DLD1 (cell line): ENCODE measurements around the gene PLEKHM3.

Experiments used
- in situ Hi-C: cut with HindIII; loops from 2 replicates; pipeline ENCODE4 v1.10.0; 2017; ENCODE audit warnings: low sequenced_read_pairs

Gene PLEKHM3

DNA sequence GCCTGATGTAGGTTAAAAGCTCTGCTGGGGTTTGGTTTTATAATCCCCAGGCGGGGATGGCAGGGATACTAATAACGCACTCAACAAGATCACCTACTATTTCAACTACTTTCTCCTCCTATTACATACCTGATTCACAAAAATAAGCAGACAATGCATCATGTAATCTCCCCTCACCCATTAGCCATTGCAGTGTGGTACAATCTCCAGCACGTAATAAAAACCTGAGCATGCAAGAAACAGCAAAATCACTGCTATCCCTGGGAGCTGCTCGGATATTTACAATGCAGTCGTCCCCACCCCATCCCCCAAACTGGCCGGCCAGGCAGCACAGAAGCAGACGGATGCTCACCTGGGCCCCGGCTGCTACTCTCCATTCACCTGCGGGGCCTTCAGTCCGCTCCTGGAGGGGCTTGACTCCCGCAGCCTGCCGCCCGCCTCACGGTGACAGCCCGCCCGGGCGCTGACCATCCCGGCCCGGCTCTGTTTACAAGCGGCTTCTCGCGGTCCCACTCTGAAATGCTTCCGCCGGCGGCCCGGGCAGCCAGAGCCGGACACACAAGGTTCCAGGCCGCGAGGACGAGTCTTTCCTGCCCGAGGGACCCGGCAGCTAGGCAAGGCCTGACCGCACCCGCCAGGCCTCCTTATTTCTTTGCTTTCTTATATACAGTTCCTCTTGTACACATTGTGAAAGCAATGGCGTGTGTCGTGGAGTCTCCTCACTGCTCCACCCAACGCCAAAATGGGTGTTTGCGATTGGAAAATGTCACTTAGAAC lies at the start of gene PLEKHM3:
Gene PLEKHM3, minus strand, starts transcription at position 491 of the 777 bp plus-strand sequence. CDS start 23,888 bp downstream, outside the sequence.
- in situ Hi-C loops, result no loop called here

DNA sequence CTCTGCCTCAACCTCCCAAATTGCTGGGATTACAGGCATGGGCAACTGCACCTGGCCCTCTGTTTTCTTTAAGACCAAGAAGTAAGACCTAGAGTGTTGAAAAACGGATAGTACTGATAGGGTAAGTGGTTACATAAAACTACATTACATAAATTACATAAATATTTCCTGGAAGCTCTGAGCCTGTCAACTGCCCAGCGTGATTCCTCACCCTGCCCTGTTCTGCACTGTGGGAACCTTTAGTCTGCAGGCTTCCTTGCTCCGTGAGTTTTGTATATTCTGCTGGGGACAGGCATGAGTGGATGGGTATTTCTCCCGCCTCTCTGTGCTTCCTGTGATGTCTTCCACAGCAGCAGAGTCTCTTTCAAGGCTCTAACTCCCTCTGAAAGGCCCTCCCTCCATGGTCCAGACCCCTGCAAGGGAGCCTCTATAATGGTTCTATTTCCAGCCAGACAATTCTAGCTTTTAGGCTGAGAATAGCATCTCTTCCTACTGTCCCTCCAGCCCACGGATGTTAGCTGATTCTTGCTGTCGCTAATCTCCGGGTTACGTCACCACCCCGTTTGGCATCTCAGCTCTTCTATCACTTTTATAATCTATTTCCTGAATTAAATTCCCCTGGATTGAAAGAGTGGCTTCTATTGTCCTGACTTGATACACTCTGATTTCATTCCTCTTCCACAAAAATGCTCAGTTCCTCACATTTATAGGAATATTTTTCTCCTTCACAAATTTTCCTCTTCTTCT lies 49.5 kb upstream of the PLEKHM3 start:
- in situ Hi-C loops, result loop anchor here (25.0 kb wide), 1 partner anchor 312 kb away; the partner anchor contains the start of gene FZD5

GRCh38 chr2:208072250-208072892 lies 47.0 kb upstream of the PLEKHM3 start:
- in situ Hi-C loops, result loop anchor here (25.0 kb wide), 1 partner anchor 310 kb away; the partner anchor contains the start of gene FZD5

- in situ Hi-C loops, result loop anchor here (25.0 kb wide), 1 partner anchor 307 kb away; the partner anchor contains the start of gene FZD5
Measured at GRCh38 chr2:208069186-208069585, 43.9 kb upstream of the PLEKHM3 start.

DNA sequence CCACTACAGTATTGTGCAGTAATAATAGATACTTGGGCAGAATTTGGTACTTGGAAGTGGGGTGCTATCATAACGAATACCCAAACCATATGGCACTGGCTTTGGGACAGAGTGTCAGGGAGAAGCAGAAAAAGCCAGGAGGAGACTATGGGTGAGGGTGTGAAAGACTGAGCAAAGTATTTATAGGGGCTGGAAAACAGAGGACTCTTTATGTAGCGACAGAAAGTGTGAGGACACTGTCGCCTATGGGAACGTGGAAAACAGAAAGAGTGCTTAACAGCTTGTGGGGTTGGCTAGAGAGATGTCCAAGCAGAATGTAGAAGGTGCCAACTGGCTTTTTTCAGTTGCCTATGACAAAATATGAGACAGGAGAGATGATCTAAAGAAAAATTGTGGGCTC lies 40.7 kb upstream of the PLEKHM3 start:
- in situ Hi-C loops, result loop anchor here (25.0 kb wide), 1 partner anchor 304 kb away; the partner anchor contains the start of gene FZD5

DNA sequence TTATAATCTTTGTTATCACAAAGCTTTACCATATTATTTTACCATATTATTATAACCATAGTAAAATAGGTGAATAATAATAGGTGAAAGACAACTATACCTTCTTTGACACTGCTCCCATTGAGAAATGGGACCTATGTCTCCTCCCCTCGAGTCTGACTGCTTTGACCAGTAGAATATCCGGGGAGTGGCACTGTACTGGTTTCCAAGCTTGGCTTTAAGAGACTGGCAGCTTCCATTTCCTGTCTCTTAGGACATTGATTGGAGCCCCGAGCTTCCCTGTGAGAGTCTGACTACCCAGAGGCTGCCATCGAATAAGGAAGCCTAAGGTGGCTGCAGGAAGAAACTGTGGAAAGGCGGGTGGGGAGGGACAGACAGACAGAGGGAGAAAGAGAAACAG lies 40.1 kb upstream of the PLEKHM3 start:
- in situ Hi-C loops, result loop anchor here (25.0 kb wide), 1 partner anchor 303 kb away; the partner anchor contains the start of gene FZD5

DNA sequence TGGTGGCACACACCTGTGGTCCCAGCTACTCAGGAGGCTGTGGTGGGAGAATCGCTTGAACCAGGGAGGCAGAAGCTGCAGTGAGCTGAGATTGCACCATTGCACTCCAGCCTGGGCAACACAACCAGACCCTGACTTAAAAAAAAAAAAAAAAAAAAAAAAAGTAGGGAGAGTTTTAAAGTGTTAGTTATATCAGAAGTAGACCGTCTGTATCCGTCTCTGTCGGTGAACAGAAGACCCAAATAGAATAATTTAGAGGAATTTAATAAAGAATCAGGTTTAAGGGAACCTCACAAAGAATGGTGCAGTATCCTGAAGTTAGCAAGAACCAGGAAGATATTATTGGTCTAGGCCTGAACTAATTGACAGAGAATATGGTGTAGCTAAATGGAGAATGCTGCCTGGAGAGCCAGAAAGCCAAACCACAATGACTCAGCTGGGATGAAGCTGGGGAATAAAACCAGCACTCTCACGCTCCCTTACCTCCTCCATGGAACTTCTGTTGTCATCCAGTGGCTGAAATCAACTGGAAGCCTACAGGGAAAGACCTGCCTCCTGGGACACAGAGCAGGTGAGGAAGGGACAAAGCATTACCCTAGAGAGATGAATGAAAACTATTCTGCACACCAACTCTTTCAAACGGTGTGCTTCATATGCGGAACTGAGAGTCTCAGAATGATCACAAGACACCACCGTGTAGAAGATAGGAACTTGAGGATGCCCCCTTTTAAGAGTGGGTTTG lies 39.1 kb upstream of the PLEKHM3 start:
- in situ Hi-C loops, result loop anchor here (25.0 kb wide), 1 partner anchor 302 kb away; the partner anchor contains the start of gene FZD5

DNA sequence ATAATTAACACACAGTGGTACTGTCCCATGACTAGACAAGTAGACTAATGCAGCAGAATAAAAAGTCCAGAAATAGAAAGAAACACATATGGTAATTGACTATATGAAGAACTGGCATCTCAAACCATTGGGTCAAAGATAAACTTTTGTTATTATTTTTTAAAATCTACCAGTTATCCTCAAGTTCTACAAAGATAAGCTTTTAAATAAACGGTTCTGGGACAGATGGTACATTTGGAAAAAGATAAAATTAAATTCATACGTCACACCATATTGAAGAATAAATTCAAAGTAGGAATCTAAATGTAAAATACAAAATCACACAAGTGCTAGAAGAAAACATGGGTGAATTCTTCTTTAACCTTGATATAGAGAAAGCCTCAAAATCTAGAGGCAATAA lies 37.6 kb upstream of the PLEKHM3 start:
- in situ Hi-C loops, result loop anchor here (25.0 kb wide), 1 partner anchor 301 kb away; the partner anchor contains the start of gene FZD5

DNA sequence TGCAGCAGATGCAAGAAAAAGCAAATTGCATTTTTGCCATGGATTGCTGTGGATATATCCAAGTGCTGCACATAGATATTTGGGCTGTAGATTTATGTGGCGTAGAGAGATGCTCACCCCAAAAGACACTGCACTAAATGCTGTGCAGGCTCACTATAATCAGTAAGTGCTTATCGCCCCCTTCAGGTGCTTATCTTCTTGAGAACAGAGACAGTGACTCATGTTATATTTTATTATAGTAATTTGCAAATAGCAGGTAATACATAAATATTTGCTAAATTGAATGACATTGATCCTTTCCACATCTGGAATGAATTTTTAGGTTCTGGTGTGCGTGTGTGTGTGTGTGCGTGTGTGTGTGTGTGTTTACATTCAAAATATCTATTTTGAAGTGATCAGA lies 36.8 kb upstream of the PLEKHM3 start:
- in situ Hi-C loops, result loop anchor here (25.0 kb wide), 1 partner anchor 300 kb away; the partner anchor contains the start of gene FZD5

GRCh38 chr2:208057108-208057507 lies 31.8 kb upstream of the PLEKHM3 start:
- in situ Hi-C loops, result loop anchor here (25.0 kb wide), 1 partner anchor 295 kb away; the partner anchor contains the start of gene FZD5

DNA sequence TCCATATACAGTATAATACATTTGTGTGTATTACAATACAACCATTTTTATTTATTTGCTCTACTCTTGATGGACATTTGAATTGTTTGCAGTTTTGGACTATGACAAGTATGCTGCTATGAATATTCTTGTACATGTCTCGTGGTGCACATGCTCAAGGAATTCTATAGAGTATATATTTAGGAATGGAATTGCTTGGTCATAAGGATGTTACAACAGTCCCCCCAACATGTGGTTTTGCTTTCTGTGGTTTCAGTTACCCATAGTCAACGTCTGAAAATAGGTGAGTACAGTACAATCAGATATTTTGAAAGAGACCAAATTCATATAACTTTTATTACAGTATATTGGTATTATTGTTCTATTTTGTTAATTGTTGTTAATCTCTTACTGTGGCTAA lies 24.1 kb upstream of the PLEKHM3 start:
- in situ Hi-C loops, result no loop called here

DNA sequence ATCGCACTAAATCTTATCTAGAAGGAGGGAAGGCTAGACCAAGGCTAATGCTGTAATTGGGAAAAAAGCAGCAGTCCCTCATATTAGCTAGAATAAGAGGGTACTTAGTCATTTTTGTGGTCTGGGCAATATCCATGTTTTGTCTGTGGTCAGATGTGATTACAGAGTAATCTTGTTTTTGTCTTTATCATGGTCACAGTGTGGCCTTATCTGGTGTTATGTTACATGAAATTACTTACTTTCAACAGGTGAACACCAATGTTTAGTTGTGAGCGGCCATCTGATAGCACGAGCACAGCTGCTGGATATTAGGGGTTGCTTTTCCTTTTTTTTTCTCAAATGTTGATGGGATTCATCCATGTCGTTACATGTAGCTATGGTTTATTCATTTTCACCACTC lies 23.7 kb upstream of the PLEKHM3 start:
- in situ Hi-C loops, result no loop called here

DNA sequence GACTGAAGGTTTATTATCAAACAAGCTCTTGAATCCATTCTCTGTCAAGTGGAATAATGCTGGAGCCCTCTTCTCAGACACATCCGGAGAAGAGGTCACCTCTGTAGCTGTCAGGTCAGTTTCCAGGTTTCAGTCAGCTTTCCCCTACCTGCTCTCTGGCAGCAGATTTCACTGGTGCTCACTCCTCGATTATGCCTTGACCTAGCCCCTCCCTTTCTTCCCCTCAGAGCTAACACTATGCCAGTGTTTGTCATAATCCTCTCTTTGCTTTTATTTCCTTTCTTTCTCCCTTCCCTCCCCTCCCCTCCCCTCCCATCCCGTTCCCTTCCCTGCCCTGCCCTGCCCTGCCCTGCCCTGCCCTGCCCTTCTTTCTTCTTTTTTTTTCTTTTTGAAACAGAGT lies 22.5 kb upstream of the PLEKHM3 start:
- in situ Hi-C loops, result no loop called here

- in situ Hi-C loops, result no loop called here
Measured at GRCh38 chr2:208046686-208047085, 21.4 kb upstream of the PLEKHM3 start.

GRCh38 chr2:208042450-208042849 lies 17.1 kb upstream of the PLEKHM3 start:
- in situ Hi-C loops, result no loop called here

DNA sequence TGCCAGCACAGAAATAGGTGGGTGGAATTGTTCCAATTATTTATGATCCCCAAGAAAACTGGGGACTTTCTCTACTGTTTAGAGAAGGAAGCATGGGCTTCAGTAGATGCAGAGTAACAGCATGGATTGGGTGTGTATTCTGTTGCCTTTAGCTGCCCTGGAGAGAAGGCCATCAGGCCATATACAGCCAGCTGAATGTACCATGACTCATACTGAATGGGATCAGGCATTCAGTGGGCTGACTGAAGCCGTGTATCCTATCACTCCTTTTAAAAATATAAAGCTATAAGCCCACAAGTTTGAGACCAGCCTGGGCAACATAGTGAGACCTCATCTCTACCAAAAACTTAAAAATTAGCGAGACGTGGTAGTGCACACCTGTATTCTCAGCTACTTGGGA lies 16.7 kb upstream of the PLEKHM3 start:
- in situ Hi-C loops, result no loop called here

GRCh38 chr2:208040199-208041171 lies 15.2 kb upstream of the PLEKHM3 start:
- in situ Hi-C loops, result no loop called here

- in situ Hi-C loops, result no loop called here
Measured at GRCh38 chr2:208039376-208040110, 14.2 kb upstream of the PLEKHM3 start.
